ENCODE measurements around the gene DNAJB5.

- TF ChIP-seq EZH2 (IDR thresholded peaks at IDR 0.05) (no peak), POLR2AphosphoS5 (IDR thresholded peaks at IDR 0.05; ENCODE audit: borderline replicate concordance, low read depth, low read length) (no peak)
Measured at GRCh38 chr9:35044071-35044470, 54.5 kb downstream of the DNAJB5 start.
